ENCODE results near the gene RAB40A. TPM values are rescaled to one million over a fixed set of nuclear protein-coding genes. Genes with fewer than 3 reads are reported as not detected.
"Not testable (repeated sequence)": the region's sequence is repeated elsewhere in the genome, so short reads cannot be mapped to it uniquely, and the experiment has no call there.

The RAB40A gene
- total and polyA plus RNA-seq, 2 donors = 1.4 to 1.7 TPM

DNA sequence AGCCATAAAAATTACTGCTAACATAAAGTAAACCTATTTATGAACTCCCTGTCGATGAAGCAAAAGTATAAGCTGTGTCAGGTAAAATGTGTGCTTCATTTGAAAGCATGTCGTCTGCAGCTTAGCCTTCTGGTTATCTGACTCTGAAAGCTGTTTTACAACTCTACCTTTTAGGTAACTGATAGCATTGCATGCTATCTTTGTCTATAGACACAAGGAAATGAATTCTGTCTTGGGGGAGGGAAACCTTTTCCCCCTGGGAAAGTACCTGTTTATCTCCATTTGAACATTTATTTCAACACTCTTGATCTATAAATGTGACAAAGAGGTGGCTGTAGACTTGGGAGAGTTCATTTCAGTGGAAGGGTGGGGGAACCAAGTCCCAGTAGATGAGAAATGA lies 51.4 kb downstream of the RAB40A start:
- WGBS = 53% methylated on average over 2 of the region's 2 CpGs

DNA sequence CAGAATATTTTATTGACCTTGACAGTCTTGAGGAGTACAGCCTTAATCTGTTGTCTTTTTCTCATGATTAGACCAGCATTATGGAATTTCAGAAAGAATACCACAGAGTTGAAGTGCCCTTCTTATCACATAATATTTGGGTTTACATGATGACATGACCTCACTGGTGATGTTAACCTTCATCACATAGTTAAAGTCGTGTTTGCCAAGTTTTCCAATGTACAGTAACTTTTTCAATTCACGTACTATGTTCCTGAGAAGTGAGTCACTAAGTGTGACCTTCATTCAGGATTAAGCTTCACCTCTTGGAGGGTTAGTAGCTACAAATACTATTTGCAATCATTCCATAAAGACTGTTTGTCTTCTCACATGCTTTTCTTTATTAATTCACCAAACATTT lies 52.1 kb downstream of the RAB40A start:
- WGBS = 57% methylated on average over 2 of the region's 2 CpGs
- H3K4me1 ChIP-seq (ENCODE audit: insufficient read depth) = no peaks in the 10 kb centered on the region
- no peak for DNase-seq (ENCODE audit: extremely low spot score)
- H3K27ac ChIP-seq (ENCODE audit: low read depth) = no peak overlapping the region
- no peaks in the 10 kb centered on the region for H3K36me3 ChIP-seq (ENCODE audit: insufficient read depth)
- no peak overlapping the region for H3K4me3 ChIP-seq (ENCODE audit: low read depth, low read length)

More for the DNA sequence above, 51.4 kb downstream of the RAB40A start:
- H3K4me1 ChIP-seq (ENCODE audit: insufficient read depth) = no peaks in the 10 kb centered on the region
- no peaks in the 10 kb centered on the region for H3K36me3 ChIP-seq (ENCODE audit: insufficient read depth)
- no peak overlapping the region for H3K27ac ChIP-seq (ENCODE audit: low read depth)
- DNase-seq (ENCODE audit: extremely low spot score) = no peak
- no peak overlapping the region for H3K4me3 ChIP-seq (ENCODE audit: low read depth, low read length)

DNA sequence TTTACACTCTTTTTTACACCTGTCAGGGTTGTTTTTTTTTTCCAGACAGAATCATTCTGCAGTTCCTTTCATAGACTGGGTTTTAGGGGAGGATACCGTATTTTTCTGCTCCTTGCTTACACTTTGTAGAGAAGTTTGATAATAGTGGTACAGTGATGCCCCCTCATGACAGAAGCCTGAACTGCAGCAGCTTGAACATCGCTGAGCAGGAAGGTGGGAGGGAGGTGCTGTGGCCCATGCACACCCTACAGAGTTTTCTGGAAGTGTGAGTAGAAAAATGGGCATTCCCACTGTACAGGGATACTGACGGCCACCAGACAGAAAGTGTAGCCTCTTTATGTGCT lies 54.5 kb downstream of the RAB40A start:
- Histone ChIP-seq H3K27ac (ENCODE audit: low read depth) (no peak overlapping the region), H3K36me3 (ENCODE audit: insufficient read depth) (no peaks in the 10 kb centered on the region), H3K4me3 (ENCODE audit: low read depth, low read length) (no peak overlapping the region), H3K4me1 (ENCODE audit: insufficient read depth) (no peaks in the 10 kb centered on the region)
- whole genome bisulfite sequencing = 2% methylated on average over 3 of the region's 3 CpGs
- DNase-seq (ENCODE audit: extremely low spot score) = no peak

DNA sequence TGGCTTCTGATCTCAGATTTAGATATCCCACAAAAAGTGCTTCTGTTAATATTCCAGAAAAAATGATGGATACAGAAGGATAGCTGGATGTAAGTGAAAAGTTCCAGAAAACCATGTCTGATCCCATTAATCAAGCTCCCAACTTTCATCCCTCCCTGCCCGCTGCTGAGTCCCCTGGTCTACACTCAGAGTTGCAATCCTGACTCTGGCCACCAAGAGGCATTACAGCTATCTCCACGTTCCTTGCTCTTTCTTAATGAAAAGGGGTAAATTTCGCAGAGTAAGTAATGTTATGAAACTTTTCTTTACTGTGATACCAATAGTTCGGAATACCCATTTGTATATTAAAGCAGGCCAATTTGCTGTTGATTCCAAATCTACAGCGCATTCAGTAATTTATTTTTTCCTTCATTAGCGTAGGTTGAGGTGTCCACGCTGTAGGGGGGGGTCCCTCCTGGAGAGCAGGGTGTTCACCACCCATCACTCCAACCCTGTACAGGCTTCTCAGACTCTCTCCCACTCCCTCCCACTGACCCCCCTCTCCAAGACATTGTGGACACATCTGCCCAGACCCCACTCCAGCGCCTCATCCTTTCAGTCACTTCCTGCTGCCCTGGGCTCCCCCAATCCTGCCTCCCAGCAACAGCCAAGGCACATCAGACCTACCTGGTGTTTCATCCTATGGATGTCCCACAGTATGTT lies 55.1 kb downstream of the RAB40A start:
- no peak overlapping the region for H3K4me3 ChIP-seq (ENCODE audit: low read depth, low read length)
- DNase-seq (ENCODE audit: extremely low spot score) = no peak
- H3K36me3 ChIP-seq (ENCODE audit: insufficient read depth) = no peaks in the 10 kb centered on the region
- no peak overlapping the region for H3K27ac ChIP-seq (ENCODE audit: low read depth)
- 50% methylated on average over 8 of the region's 8 CpGs for WGBS
- no peaks in the 10 kb centered on the region for H3K4me1 ChIP-seq (ENCODE audit: insufficient read depth)

DNA sequence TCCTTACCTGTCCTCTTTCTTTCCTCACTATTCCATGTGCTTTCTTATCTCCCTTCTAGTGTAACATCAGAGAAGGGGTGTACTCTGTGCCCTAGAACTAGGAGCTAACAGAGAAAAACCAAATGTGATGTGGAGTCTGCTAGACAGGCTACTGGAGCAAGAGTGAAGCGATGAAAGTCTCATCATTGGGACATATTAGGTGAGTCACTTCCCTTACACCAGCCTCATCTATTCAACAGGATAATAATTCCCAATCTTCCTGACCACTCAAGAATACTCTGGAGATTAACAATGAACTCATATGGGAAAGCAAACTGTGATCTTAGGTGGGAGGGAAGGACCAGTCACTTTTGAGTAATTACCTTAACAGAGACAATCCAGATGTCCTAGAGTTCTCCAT lies 58.1 kb downstream of the RAB40A start:
- H3K4me1 ChIP-seq (ENCODE audit: insufficient read depth) = no peaks in the 10 kb centered on the region

DNA sequence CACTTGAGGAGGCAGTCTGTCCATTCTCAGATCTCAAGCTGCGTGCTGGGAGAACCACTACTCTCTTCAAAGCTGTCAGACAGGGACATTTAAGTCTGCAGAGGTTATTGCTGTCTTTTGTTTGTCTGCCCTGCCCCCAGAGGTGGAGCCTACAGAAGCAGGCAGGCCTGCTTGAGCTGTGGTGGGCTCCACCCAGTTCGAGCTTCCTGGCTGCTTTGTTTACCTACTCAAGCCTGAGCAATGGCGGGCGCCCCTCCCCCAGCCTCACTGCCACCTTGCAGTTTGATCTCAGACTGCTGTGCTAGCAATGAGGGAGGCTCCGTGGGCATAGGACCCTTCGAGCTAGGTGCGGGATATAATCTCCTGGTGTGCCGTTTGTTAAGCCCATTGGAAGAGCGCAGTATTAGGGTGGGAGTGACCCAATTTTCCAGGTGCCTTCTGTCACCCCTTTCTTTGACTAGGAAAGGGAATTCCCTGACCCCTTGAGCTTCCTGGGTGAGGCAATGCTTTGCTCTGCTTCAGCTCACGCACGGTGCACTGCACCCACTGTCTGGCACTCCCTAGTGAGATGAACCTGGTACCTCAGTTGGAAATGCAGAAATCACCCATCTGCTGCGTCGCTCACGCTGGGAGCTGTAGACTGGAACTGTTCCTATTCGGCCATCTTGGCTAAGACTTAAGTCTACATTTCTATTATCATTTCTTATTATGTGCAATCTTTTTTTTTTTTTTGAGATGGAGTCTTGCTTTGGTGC lies 59.1 kb downstream of the RAB40A start:
- not testable (repeated sequence) for H3K4me3 ChIP-seq (ENCODE audit: low read depth, low read length); DNase-seq (ENCODE audit: extremely low spot score); H3K36me3 ChIP-seq (ENCODE audit: insufficient read depth); H3K4me1 ChIP-seq (ENCODE audit: insufficient read depth); H3K27ac ChIP-seq (ENCODE audit: low read depth)
- 90% methylated on average over 14 of the region's 15 CpGs for WGBS

More for the DNA sequence above, 58.1 kb downstream of the RAB40A start:
- Histone ChIP-seq H3K4me3 (ENCODE audit: low read depth, low read length) (no peak overlapping the region), H3K36me3 (ENCODE audit: insufficient read depth) (no peaks in the 10 kb centered on the region), H3K27ac (ENCODE audit: low read depth) (no peak overlapping the region)
- no peak for DNase-seq (ENCODE audit: extremely low spot score)
- WGBS = 100% methylated on average over 1 of the region's 1 CpG

DNA sequence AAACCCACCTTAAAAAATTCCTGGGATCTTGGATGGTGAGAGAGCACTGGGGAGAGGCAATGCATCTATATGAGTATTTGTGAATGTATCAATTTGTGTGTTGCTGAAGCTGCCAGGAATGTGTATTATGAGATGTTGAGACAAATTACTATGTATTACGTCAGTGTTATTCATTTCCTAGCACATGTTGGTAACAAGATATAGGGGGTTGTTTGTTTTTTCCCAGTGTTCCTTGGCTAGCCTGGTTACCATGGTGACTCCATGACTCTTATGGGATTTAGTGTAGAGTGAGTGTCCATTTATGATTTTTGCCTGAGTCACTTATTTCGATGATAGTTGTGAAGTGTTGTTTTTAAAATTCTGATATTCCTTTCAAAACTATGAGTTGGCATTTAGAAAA lies 65.6 kb downstream of the RAB40A start:
- 55% methylated on average over 2 of the region's 2 CpGs for WGBS
- Histone ChIP-seq H3K4me1 (ENCODE audit: insufficient read depth) (no peaks in the 10 kb centered on the region), H3K36me3 (ENCODE audit: insufficient read depth) (no peaks in the 10 kb centered on the region), H3K27ac (ENCODE audit: low read depth) (no peak overlapping the region), H3K4me3 (ENCODE audit: low read depth, low read length) (no peak overlapping the region)
- no peak for DNase-seq (ENCODE audit: extremely low spot score)

Other genes with a start within 250 kb of the RAB40A start
- 2.5 TPM for gene TCEAL5, start 242.7 kb downstream of the RAB40A start, total RNA-seq
- gene TCEAL5, start 242.7 kb downstream of the RAB40A start, polyA plus RNA-seq = 1.3 TPM
- 6.2 TPM for gene BEX2, start 208.5 kb downstream of the RAB40A start, total RNA-seq
- gene BEX2, start 208.5 kb downstream of the RAB40A start, polyA plus RNA-seq = 9.8 TPM
- 74.0 TPM for gene TCEAL7, start 189.2 kb downstream of the RAB40A start, total RNA-seq
- gene TCEAL7, start 189.2 kb downstream of the RAB40A start, polyA plus RNA-seq = 16.0 TPM
- gene TCEAL9, start 163.0 kb downstream of the RAB40A start, total RNA-seq = 102 TPM
- gene TCEAL9, start 163.0 kb downstream of the RAB40A start, polyA plus RNA-seq = 102 TPM
- 175 TPM for gene BEX3, start 143.0 kb downstream of the RAB40A start, total RNA-seq
- gene BEX3, start 143.0 kb downstream of the RAB40A start, polyA plus RNA-seq = 153 TPM
- gene TCEAL4, start 66.0 kb upstream of the RAB40A start, total RNA-seq = 42.0 TPM
- gene TCEAL4, start 66.0 kb upstream of the RAB40A start, polyA plus RNA-seq = 620 TPM
- 8.8 TPM for gene TCEAL3, start 88.5 kb upstream of the RAB40A start, total RNA-seq
- 153 TPM for gene TCEAL3, start 88.5 kb upstream of the RAB40A start, polyA plus RNA-seq
- gene TCEAL1, start 109.5 kb upstream of the RAB40A start, total RNA-seq = 48.1 TPM
- 243 TPM for gene TCEAL1, start 109.5 kb upstream of the RAB40A start, polyA plus RNA-seq
- gene MORF4L2, start 167.2 kb upstream of the RAB40A start, total RNA-seq = 347 TPM
- gene MORF4L2, start 167.2 kb upstream of the RAB40A start, polyA plus RNA-seq = 484 TPM
- gene TMEM31, start 191.4 kb upstream of the RAB40A start, total RNA-seq = not detected
- not detected for gene TMEM31, start 191.4 kb upstream of the RAB40A start, polyA plus RNA-seq